GM12873 (cell line): ENCODE measurements around the gene OGFOD2.

Source experiments
- CTCF ChIP-seq: IDR thresholded peaks from 2 replicates; pipeline ENCODE4 v1.5.1; 2012; ENCODE audit warnings: low read depth, mild to moderate bottlenecking, moderate library complexity, low read length, control low read depth; ENCODE audit not compliant: insufficient read depth; ENCODE audit errors: missing control alignments

The OGFOD2 gene

GRCh38 chr12:123027726-123028445 is 52.8 kb downstream of the OGFOD2 start:
- no peak for TF ChIP-seq CTCF

- TF ChIP-seq CTCF = no peak
These were observed 53.4 kb downstream of the OGFOD2 start for GRCh38 chr12:123028475-123028874.

GRCh38 chr12:123029550-123029949 is 54.5 kb downstream of the OGFOD2 start:
- TF ChIP-seq CTCF = no peak
